IMR-90 (cell line): ENCODE results near the gene PLIN5. TPM values are rescaled to one million over a fixed set of nuclear protein-coding genes. Genes with fewer than 3 reads are reported as not detected.

Experiments
- ATAC-seq: fragments of 200-7000 bp; cut with Tn5 transposase; 2 replicates; pipeline ENCODE4 v1.9.1; 2020; ENCODE audit warnings: low read depth, mild to moderate bottlenecking, moderate library complexity
- BruUV-seq: library from RNA; stranded (reverse); fragments of 400-500 nt; replicated peaks from 2 replicates; lab custom pipeline; 2021; lab: Mats Ljungman, UMichigan
- CTCF ChIA-PET: fragments of 300-600 bp; formaldehyde crosslinking; extraction: SDS; loops from one replicate; lab custom pipeline; 2021; ENCODE audit warnings: antibody characterized with exemption; lab: Yijun Ruan, JAX
- POLR2A ChIA-PET: fragments of 300-600 bp; sonication (Branson Sonifier 250); formaldehyde crosslinking; loops from one replicate; lab custom pipeline; 2022; ENCODE audit warnings: antibody characterized with exemption; ENCODE audit not compliant: unreplicated experiment; lab: Charles Lee
- DNase-seq: peaks from one replicate; pipeline ENCODE4 v3.0.0; 2013
- H2AFZ ChIP-seq: replicated peaks from 2 replicates; pipeline ENCODE3; 2013; ENCODE audit warnings: low read length, mild to moderate bottlenecking; ENCODE audit not compliant: poor library complexity
- H2AK5ac ChIP-seq: 2 replicates; pipeline ENCODE4 v1.6.1; 2013; ENCODE audit warnings: low read depth, low read length, inconsistent platforms
- H2AK9ac ChIP-seq: replicated peaks from 2 replicates; pipeline ENCODE3; 2013; ENCODE audit warnings: mild to moderate bottlenecking, low read depth, low read length, moderate library complexity; ENCODE audit not compliant: poor library complexity
- H2BK120ac ChIP-seq: 2 replicates; pipeline ENCODE4 v1.6.1; 2013; ENCODE audit warnings: low read depth, low read length, inconsistent platforms
- H2BK15ac ChIP-seq: 3 replicates; pipeline ENCODE4 v1.6.1; 2013; ENCODE audit warnings: low read depth, low read length, inconsistent platforms
- H2BK20ac ChIP-seq: 2 replicates; pipeline ENCODE4 v1.6.1; 2013; ENCODE audit warnings: low read depth, mild to moderate bottlenecking, inconsistent platforms, low read length, moderate library complexity
- H2BK5ac ChIP-seq: 2 replicates; pipeline ENCODE4 v1.6.1; 2013; ENCODE audit warnings: mild to moderate bottlenecking, low read depth, low read length, inconsistent platforms; ENCODE audit not compliant: poor library complexity, severe bottlenecking
- H3K14ac ChIP-seq: replicated peaks from 2 replicates; pipeline ENCODE4 v1.6.1; 2013; ENCODE audit warnings: low read depth, low read length, inconsistent platforms
- H3K18ac ChIP-seq: 2 replicates; pipeline ENCODE4 v1.6.1; 2013; ENCODE audit warnings: low read depth, low read length, control low read depth
- H3K23ac ChIP-seq: 2 replicates; pipeline ENCODE4 v1.6.1; 2013; ENCODE audit warnings: low read depth, low read length, inconsistent platforms
- H3K27ac ChIP-seq: 2 replicates; pipeline ENCODE4 v1.5.1; 2013; ENCODE audit warnings: mild to moderate bottlenecking, control low read depth, low read length; ENCODE audit not compliant: insufficient read depth
- H3K27me3 ChIP-seq: 2 replicates; pipeline ENCODE4 v1.6.1; 2013; ENCODE audit warnings: low read length; ENCODE audit not compliant: control insufficient read depth, insufficient read depth
- H3K36me3 ChIP-seq: 2 replicates; pipeline ENCODE4 v1.6.1; 2013; ENCODE audit warnings: low read length, mixed read lengths; ENCODE audit not compliant: control insufficient read depth, insufficient read depth
- H3K4ac ChIP-seq: 2 replicates; pipeline ENCODE4 v1.6.1; 2013; ENCODE audit warnings: low read depth, low read length, inconsistent platforms
- H3K4me1 ChIP-seq: 2 replicates; pipeline ENCODE4 v1.6.1; 2013; ENCODE audit warnings: low read length, mixed read lengths; ENCODE audit not compliant: control insufficient read depth, insufficient read depth
- H3K4me2 ChIP-seq: 2 replicates; pipeline ENCODE4 v1.6.1; 2013; ENCODE audit warnings: low read depth, mild to moderate bottlenecking, control low read depth, low read length, moderate library complexity
- H3K4me3 ChIP-seq: 2 replicates; pipeline ENCODE4 v1.5.1; 2013; ENCODE audit warnings: low read depth, mild to moderate bottlenecking, control low read depth, low read length, moderate library complexity; ENCODE audit not compliant: insufficient read depth
- H3K56ac ChIP-seq: 2 replicates; pipeline ENCODE4 v1.6.1; 2013; ENCODE audit warnings: low read length, inconsistent platforms; ENCODE audit not compliant: insufficient read depth; ENCODE audit errors: extremely low read depth
- H3K79me1 ChIP-seq, 2 experiments: 2 replicates each; pipeline ENCODE4 v1.6.1; 2013; ENCODE audit warnings: low read length in 2 of 2, inconsistent platforms in 1 of 2, low read depth in 1 of 2
- H3K9ac ChIP-seq: 2 replicates; pipeline ENCODE4 v1.6.1; 2013; ENCODE audit warnings: low read depth, low read length, control low read depth
- H3K9me1 ChIP-seq: 2 replicates; pipeline ENCODE4 v1.6.1; 2013; ENCODE audit warnings: low read length, inconsistent platforms; ENCODE audit not compliant: insufficient read depth
- H3K9me3 ChIP-seq: 2 replicates; pipeline ENCODE4 v1.6.1; 2013; ENCODE audit warnings: low read length; ENCODE audit not compliant: control insufficient read depth, insufficient read depth
- H4K20me1 ChIP-seq: 2 replicates; pipeline ENCODE4 v1.6.1; 2013; ENCODE audit warnings: low read length, inconsistent platforms; ENCODE audit not compliant: insufficient read depth
- H4K5ac ChIP-seq: 2 replicates; pipeline ENCODE4 v1.6.1; 2013; ENCODE audit warnings: mild to moderate bottlenecking, low read depth, low read length, control low read depth
- H4K8ac ChIP-seq, 2 experiments: 2 replicates each; pipeline ENCODE4 v1.6.1; 2013; ENCODE audit warnings: low read depth in 2 of 2, low read length in 2 of 2, control low read depth in 1 of 2, inconsistent platforms in 1 of 2
- H4K91ac ChIP-seq: 2 replicates; pipeline ENCODE4 v1.6.1; 2013; ENCODE audit warnings: low read depth, low read length, inconsistent platforms; ENCODE audit not compliant: insufficient read depth
- BHLHE40 ChIP-seq: fragments of 150-350 bp; IDR thresholded peaks from 2 replicates; pipeline ENCODE4 v1.6.1; 2016; ENCODE audit warnings: mild to moderate bottlenecking, low read depth, low read length
- CEBPB ChIP-seq: IDR thresholded peaks from 2 replicates; pipeline ENCODE4 v1.6.1; 2012; ENCODE audit warnings: low read depth, low read length, improper control_type of control experiment
- CHD1 ChIP-seq: IDR thresholded peaks from 2 replicates; pipeline ENCODE4 v1.6.1; 2012; ENCODE audit warnings: low read depth, low read length, improper control_type of control experiment
- WGBS, 2 experiments: methylation state at CpG; one replicate each; pipeline versions ENCODE4 v1.1.5 to v1.1.7; 2013; ENCODE audit warnings: missing lambda C conversion rate in 2 of 2; ENCODE audit not compliant: insufficient read length in 1 of 2; ENCODE audit errors: extremely low coverage in 2 of 2; 5-methylcytosine and 5-hydroxymethylcytosine counted together
- dilution Hi-C: fragments of 300-500 bp; cut with HindIII; formaldehyde crosslinking; loops from one replicate; pipeline ENCODE4 v1.14.3; 2018; ENCODE audit warnings: low sequenced_read_pairs; ENCODE audit not compliant: unreplicated experiment
- in situ Hi-C: fragments of 300-500 bp; cut with MboI; formaldehyde crosslinking; loops from 3 replicates; pipeline ENCODE4 v1.14.3; 2019; ENCODE audit warnings: low sequenced_read_pairs, inconsistent platforms, mixed read lengths
- intact Hi-C: fragments of 100-400 bp; cut with micrococcal nuclease; formaldehyde crosslinking; loops from 2 replicates; pipeline ENCODE4 v1.10.0; 2022
- polyA plus RNA-seq, 3 experiments: library from polyadenylated mRNA; depleted of rRNA; stranded (reverse); fragments of >200 nt; gene quantifications; 2 replicates each; pipeline ENCODE4 v1.2.3, GENCODE V29; 2012; ENCODE audit warnings: low replicate concordance in 1 of 3
- total RNA-seq: library from RNA; depleted of rRNA; stranded (reverse); fragments of >200 nt; gene quantifications from 2 replicates; pipeline ENCODE4 v1.2.3, GENCODE V29; 2012

Gene PLIN5
- total and polyA plus RNA-seq, 2 of the 4 experiments (the other 2 are of a cell fraction), result not detected

DNA sequence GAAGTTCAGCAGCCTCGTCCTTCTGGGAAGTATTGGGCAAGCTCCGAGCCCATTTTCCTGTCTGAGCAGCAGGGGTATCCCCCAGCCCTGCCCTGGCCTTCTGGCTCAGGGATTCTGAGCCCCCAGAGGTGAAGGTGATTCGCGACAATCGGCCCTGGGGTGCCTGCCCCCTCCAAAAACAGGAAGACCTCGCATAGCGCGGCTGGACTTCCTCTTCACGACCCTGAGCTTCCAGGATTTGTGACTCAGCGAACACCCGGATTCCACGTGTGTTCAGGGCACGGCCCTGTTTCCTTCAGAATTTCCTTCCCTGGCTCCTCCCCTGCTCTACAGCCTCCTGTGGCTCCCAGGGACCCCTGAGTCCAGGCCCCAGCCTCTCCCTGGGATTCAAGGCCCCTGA lies 24.5 kb upstream of the PLIN5 start, which contains the start of gene SEMA6B:
TSS of gene SEMA6B (minus strand) at position 116 of the 400 bp plus-strand sequence. CDS start 1,227 bp downstream, outside the sequence.
- no peak within 1 kb of the TSS for H3K4me3 ChIP-seq

More for the DNA sequence above, 24.5 kb upstream of the PLIN5 start, which contains the start of gene SEMA6B:
- H3K27ac ChIP-seq, result no peak within 1 kb of the TSS
- H3K9ac ChIP-seq, result no peak within 1 kb of the TSS
- peak within 1 kb of the TSS; percentile 51 for H2AFZ ChIP-seq
- no peaks in the 10 kb centered on the region for H3K27me3 ChIP-seq
- BruUV-seq, result no TSS peak
- no peaks in the 10 kb centered on the region for H3K4me1 ChIP-seq
- H3K18ac ChIP-seq, result no peak within 1 kb of the TSS
- no peaks in the 10 kb centered on the region for H3K79me1 ChIP-seq
- H3K9me3 ChIP-seq, result no peaks in the 10 kb centered on the region
- no peak within 1 kb of the TSS for H3K23ac ChIP-seq
- H2BK120ac ChIP-seq, result no peak within 1 kb of the TSS
- WGBS, 2 experiments, result 60% methylated on average over 1 of the region's 13 CpGs; no CpG with 5 or more reads in 1 of the 2 experiments
- no peak within 1 kb of the TSS for H3K14ac ChIP-seq
- DNase-seq (no peak), ATAC-seq (no peak)
- TF ChIP-seq BHLHE40, result no peak
- no peak for TF ChIP-seq CEBPB
- no peak for TF ChIP-seq CHD1
- no peak within 1 kb of the TSS for H2BK20ac ChIP-seq
- no peak within 1 kb of the TSS for H4K91ac ChIP-seq
- H3K56ac ChIP-seq, result no peak within 1 kb of the TSS
- CTCF ChIA-PET, result interaction anchor here (1.0 kb wide), 1 partner anchor 13 kb away, joined by 4 read pairs; no protein-coding TSS in a partner anchor
- no peak within 1 kb of the TSS for H3K4me2 ChIP-seq
- H2BK5ac ChIP-seq, result no peak within 1 kb of the TSS
- no peak within 1 kb of the TSS for H4K5ac ChIP-seq
- POLR2A ChIA-PET, result interaction anchor here (0.5 kb wide), 1 partner anchor 165 kb away, joined by 3 read pairs; no protein-coding TSS in a partner anchor
- H2BK15ac ChIP-seq, result no peak within 1 kb of the TSS
- intact Hi-C loops, result loop anchor here (2.0 kb wide), 1 partner anchor 77 kb away; no protein-coding TSS in a partner anchor
- H3K36me3 ChIP-seq, result no peaks in the 10 kb centered on the region
- H4K20me1 ChIP-seq, result no peaks in the 10 kb centered on the region
- in situ Hi-C loops, result no loop called here
- H2AK5ac ChIP-seq, result no peak within 1 kb of the TSS
- dilution Hi-C loops, result no loop called here
- peak within 1 kb of the TSS; percentile 72 for H2AK9ac ChIP-seq
- H3K9me1 ChIP-seq, result no peaks in the 10 kb centered on the region
- H3K4ac ChIP-seq, result no peak within 1 kb of the TSS
- no peak within 1 kb of the TSS for H4K8ac ChIP-seq
